ENCODE measurements around the gene ZNF32. TPM values are rescaled to one million over a fixed set of nuclear protein-coding genes. Genes with fewer than 3 reads are reported as not detected.
"Not testable (repeated sequence)": the region's sequence is repeated elsewhere in the genome, so short reads cannot be mapped to it uniquely, and the experiment has no call there.

The ZNF32 gene
- total and polyA plus RNA-seq, 7 donors = 46.5 to 145 (median 55.5) TPM

DNA sequence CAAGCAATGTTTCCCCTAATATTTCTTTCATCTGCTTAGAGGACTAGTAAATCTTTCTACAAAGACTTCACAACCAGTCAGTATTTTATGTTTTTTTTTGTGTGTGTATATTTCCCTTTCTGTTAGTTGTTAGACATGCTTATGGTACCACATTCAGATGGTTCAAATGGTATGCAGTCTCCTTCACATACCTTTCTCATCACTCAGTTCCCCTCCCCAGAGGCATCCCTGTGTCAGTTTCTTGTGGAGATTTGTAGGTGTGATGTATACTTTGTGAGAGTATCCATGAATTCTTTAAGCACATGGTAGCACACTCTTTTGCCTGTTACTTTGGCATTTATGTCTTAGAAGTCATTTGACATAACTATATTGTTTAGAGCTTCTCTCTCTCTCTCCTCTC lies 38.0 kb downstream of the ZNF32 start:
- TF ChIP-seq, protein P1, sequence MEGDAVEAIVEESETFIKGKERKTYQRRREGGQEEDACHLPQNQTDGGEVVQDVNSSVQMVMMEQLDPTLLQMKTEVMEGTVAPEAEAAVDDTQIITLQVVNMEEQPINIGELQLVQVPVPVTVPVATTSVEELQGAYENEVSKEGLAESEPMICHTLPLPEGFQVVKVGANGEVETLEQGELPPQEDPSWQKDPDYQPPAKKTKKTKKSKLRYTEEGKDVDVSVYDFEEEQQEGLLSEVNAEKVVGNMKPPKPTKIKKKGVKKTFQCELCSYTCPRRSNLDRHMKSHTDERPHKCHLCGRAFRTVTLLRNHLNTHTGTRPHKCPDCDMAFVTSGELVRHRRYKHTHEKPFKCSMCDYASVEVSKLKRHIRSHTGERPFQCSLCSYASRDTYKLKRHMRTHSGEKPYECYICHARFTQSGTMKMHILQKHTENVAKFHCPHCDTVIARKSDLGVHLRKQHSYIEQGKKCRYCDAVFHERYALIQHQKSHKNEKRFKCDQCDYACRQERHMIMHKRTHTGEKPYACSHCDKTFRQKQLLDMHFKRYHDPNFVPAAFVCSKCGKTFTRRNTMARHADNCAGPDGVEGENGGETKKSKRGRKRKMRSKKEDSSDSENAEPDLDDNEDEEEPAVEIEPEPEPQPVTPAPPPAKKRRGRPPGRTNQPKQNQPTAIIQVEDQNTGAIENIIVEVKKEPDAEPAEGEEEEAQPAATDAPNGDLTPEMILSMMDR (IDR thresholded peaks at IDR 0.05) = no peak
- Histone ChIP-seq H3K4me3 (no peak overlapping the region), H3K4me1 (no peaks in the 10 kb centered on the region), H3K27ac (no peak overlapping the region), H3K27me3 (ENCODE audit: insufficient read depth in 3 of 3, low read length in 2 of 3) (no peaks in the 10 kb centered on the region), H3K9me3 (peaks cover under 1% of the 10 kb centered on the region), H3K36me3 (ENCODE audit: insufficient read depth in 1 of 2, low read depth in 1 of 2) (peaks cover 6 to 70% of the 10 kb centered on the region in 2 donors)
- DNase-seq (no peak), ATAC-seq (no peak)
- intact Hi-C loops (cut with DNase I) = no loop called here

DNA sequence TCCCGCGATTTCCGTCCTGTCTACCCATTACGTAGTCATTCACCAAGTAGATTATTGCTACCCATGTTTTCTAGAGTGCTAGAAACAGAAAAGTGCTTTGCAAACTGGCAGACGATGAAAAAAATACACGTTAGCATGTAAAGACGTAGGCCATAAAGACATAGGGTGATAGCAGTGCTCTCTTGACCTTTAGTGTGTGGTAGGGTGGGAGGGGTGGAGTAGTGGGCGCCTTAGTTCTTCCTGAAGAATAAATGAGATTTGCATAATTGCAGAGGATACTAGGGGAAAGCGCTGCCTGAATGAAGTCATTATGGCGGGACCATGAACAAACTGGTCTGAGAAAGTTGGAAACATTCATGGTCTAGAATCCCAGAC lies 41.5 kb downstream of the ZNF32 start:
- WGBS, 3 donors = 73 to 81% (median 76%) methylated on average over 10 of the region's 10 CpGs

DNA sequence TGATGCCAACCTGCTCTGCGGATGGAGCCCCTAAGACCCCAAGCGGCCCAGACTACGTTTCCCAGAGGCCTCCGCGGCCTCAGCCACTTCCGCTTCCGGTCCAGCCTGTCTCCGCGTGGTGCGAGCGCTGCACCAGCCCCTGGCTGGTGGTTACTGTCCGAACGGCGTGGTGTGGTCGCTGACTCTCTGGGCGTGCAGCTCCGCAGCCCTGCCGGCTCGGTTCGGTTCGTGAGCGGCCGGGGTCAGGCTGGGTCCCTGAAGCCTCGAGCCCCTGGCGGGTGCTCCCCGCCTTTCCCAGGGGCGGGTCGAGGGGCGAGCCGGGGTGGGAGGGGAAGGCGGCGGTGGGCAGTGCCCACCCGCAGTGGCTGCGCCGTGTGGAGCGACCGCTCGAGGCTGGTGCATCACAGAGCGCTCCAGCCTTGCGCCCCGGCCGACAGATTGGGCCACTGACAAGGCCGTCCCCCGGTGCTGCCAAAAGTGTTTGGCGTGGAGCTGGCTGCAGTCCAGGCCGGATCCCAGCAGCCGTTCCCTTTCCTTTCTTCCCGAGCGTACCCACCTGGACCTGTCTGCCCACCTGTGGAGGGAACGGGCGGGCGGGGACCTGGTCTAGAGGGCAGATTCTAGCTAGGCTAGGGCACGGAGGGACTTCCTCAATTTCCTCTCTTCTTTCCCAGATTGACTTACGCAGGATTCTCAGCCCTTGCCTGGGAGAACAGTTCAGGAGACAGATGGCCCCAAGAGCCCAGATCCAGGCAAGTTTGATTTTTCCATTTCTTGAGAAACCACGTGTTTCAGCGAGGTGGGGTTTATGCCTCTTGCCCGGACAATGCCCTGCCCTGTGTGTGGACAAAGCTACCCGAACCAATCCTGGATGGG lies 42.1 kb downstream of the ZNF32 start, which contains the start of gene ZNF485:
Gene ZNF485, plus strand, starts transcription at position 116 of the 876 bp plus-strand sequence. Its CDS starts 613 bp downstream, at position 729.
- Histone ChIP-seq H3K27me3 (ENCODE audit: insufficient read depth in 3 of 3, low read length in 2 of 3) (no peaks in the 10 kb centered on the region), H3K4me1 (no peaks in the 10 kb centered on the region), H3K9me3 (no peaks in the 10 kb centered on the region), H3K4me3 (peak within 1 kb of the TSS; percentile 90), H3K36me3 (ENCODE audit: insufficient read depth in 1 of 2, low read depth in 1 of 2) (peaks cover 3 to 35% of the 10 kb centered on the region in 2 donors), H3K27ac (peak within 1 kb of the TSS; percentile 88)
- TF ChIP-seq, protein P1 (IDR thresholded peaks at IDR 0.05) = no peak
- DNase-seq (peak; percentile 78 to 87), ATAC-seq (peak; percentile 94 to 100 (median 98))
- intact Hi-C loops (cut with DNase I) = loop anchor here in 1 of 2 donors (5.0 kb wide), 1 partner anchor 41 kb away; the partner anchor contains the start of gene ZNF32
- WGBS, 3 donors = 2 to 4% (median 3%) methylated on average over 46 to 58 of the region's 58 CpGs

More for the DNA sequence above, 41.5 kb downstream of the ZNF32 start:
- intact Hi-C loops (cut with DNase I) = loop anchor here in 1 of 2 donors (5.0 kb wide), 1 partner anchor 40 kb away; the partner anchor contains the start of gene ZNF32
- H3K4me3 ChIP-seq = peak overlapping the region; percentile 90
- H3K27ac ChIP-seq = peak overlapping the region; percentile 88
- no peaks in the 10 kb centered on the region for H3K27me3 ChIP-seq (ENCODE audit: insufficient read depth in 3 of 3, low read length in 2 of 3)
- ATAC-seq = no peak
- TF ChIP-seq, protein P1 (IDR thresholded peaks at IDR 0.05) = no peak
- no peaks in the 10 kb centered on the region for H3K9me3 ChIP-seq
- peaks cover 3 to 38% of the 10 kb centered on the region in 2 donors for H3K36me3 ChIP-seq (ENCODE audit: insufficient read depth in 1 of 2, low read depth in 1 of 2)
- H3K4me1 ChIP-seq = no peaks in the 10 kb centered on the region
- DNase-seq = no peak

DNA sequence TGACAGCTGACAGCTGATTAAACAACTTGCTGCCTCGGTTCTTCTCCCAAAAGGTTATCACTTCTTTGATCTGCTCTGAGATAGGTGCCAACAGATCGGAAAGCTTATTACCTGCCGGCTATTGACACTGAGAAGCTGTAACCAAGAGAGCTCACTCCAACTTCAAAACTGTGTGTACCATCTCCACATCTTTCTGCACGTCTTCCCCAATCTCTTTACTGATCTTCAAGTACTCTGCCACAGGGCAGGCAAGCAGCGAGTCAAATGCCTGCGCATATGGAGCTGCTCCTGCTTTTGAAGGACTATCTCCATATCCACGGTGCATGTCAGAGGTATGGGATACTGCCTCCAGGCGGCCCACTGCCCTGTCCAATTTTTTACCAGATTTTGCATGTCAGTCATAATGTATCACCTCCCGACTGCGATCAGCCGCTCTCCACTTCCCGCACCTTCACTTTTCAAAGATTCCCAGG lies 42.8 kb downstream of the ZNF32 start:
- 54 to 60% (median 57%) methylated on average over 12 of the region's 12 CpGs for whole genome bisulfite sequencing, 3 donors
- Histone ChIP-seq H3K27ac (peak overlapping the region; percentile 88), H3K27me3 (ENCODE audit: insufficient read depth in 3 of 3, low read length in 2 of 3) (no peaks in the 10 kb centered on the region), H3K9me3 (no peaks in the 10 kb centered on the region), H3K4me1 (no peaks in the 10 kb centered on the region), H3K4me3 (peak overlapping the region; percentile 90), H3K36me3 (ENCODE audit: insufficient read depth in 1 of 2, low read depth in 1 of 2) (peaks cover 3 to 28% of the 10 kb centered on the region in 2 donors)
- no peak for DNase-seq
- ATAC-seq = peak in 3 of 4 donors; percentile 12 to 63 (median 29)
- intact Hi-C loops (cut with DNase I) = loop anchor here in 1 of 2 donors (5.0 kb wide), 1 partner anchor 41 kb away; the partner anchor contains the start of gene ZNF32
- TF ChIP-seq, protein P1 (IDR thresholded peaks at IDR 0.05) = no peak

DNA sequence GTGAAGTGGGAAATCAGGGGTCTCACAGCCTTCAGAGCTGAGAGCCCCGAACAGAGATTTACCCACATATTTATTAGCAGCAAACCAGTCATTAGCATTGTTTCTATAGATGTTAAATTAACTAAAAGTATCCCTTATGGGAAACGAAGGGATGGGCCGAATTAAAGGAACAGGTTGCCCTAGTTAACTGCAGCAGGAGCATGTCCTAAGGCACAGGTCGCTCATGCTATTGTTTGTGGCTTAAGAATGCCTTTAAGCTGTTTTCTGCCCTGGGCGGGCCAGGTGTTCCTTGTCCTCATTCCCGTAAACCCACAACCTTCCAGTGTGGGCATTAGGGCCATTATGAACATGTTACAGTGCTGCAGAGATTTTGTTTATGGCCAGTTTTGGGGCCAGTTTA lies 47.1 kb downstream of the ZNF32 start:
- H3K9me3 ChIP-seq; intact Hi-C loops (cut with DNase I); H3K36me3 ChIP-seq (ENCODE audit: insufficient read depth in 1 of 2, low read depth in 1 of 2); H3K4me1 ChIP-seq; ATAC-seq; H3K27me3 ChIP-seq (ENCODE audit: insufficient read depth in 3 of 3, low read length in 2 of 3); H3K27ac ChIP-seq; DNase-seq; H3K4me3 ChIP-seq: not testable (repeated sequence)
- WGBS, 3 donors = 86 to 92% (median 91%) methylated on average over 6 of the region's 6 CpGs

All from psoas muscle (tissue), 8 donors.